NOMO-1 treated with DMSO at 0.1 percent for 48 hours (cell line): ENCODE results near the gene IFFO2.

Experiments used
- DNase-seq: peaks from one replicate; lab custom pipeline; 2025; ENCODE audit not compliant: unreplicated experiment; lab: John Stamatoyannopoulos, UW

The IFFO2 gene

DNA sequence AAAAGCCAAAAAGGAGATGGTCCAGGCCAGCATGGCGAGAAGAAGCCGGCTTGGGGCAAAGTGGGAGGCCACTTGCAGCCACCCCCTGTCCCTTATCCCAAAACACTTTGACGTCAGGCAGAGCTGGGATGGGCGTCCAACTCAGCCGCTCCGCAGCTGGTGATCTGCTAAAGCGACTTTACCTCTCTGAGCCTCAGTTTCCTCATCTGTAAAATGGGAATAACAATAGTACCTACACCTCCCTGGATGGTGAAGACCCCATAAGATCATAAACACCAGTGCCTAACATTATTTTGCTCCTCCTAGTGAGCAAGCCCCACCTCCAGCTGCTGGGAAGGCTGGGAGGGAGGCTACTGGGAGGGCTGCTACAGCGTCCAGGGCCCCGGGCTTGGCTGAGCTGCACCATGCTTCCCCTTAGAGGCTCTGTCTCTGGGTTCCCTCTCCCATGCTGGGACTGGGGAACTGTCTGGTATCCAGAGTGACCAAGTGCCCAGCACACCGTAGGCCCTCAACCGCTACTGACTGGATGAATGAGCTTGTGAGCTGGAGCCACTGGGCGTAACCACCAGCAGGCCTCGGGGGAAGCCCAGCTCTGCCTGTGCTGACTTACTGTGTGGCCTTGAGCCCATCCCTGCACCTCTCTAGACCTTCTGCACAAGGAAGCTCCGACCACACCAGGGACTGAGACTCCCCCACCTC lies 18.3 kb downstream of the IFFO2 start:
- no peak for DNase-seq

- DNase-seq, result no peak
Measured at GRCh38 chr1:18937539-18937938, 18.9 kb downstream of the IFFO2 start.

- DNase-seq, result no peak
Measured at GRCh38 chr1:18936814-18937481, 19.5 kb downstream of the IFFO2 start.

GRCh38 chr1:18936471-18936813 lies 20.0 kb downstream of the IFFO2 start:
- no peak for DNase-seq

- no peak for DNase-seq
Measured at GRCh38 chr1:18934205-18935000, 22.1 kb downstream of the IFFO2 start.

DNA sequence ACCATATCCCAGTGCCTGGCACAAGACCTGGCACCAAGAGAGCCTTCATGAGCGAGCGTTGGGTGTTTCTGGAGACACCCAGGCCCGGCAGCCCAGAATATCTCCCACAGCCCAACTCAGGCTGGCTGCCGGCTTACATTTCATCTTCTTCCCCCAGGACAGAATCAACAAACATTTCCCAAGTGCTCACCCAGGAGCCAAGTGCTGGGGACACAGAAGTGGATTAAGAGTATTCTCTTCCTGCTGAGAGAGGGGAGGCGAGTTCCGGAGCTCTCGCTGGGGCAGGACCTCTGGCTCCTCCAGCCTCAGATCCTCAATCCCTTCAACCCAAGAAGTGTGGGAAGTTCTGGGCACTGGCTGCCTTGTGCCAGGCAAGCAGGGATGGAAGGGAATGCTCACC lies 23.6 kb downstream of the IFFO2 start:
- DNase-seq, result no peak

GRCh38 chr1:18932387-18932786 lies 24.1 kb downstream of the IFFO2 start:
- DNase-seq, result no peak

GRCh38 chr1:18931730-18932129 lies 24.7 kb downstream of the IFFO2 start:
- DNase-seq, result no peak

DNA sequence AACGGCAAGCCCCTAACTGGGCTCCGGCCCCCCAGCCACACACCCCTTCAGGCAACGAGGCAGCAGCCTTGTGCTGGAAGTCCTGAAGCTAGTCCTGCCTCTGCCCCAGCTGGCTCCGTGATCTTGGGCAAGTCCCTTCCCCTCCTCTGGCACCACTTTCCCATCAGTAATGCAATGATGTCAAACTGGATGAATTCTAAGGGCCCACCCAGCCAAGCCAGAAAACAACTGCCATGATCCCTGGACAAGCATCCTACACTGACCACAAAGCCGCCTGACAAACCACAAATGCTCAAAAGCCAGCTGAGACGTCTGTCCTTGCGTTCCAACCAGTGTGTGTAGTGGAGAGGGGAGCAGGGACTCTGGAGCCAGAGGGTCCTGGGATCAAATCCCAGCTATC lies 26.8 kb downstream of the IFFO2 start:
- DNase-seq, result no peak

- DNase-seq, result no peak
Measured at GRCh38 chr1:18928985-18929384, 27.5 kb downstream of the IFFO2 start.

GRCh38 chr1:18928406-18928805 lies 28.1 kb downstream of the IFFO2 start:
- no peak for DNase-seq

DNA sequence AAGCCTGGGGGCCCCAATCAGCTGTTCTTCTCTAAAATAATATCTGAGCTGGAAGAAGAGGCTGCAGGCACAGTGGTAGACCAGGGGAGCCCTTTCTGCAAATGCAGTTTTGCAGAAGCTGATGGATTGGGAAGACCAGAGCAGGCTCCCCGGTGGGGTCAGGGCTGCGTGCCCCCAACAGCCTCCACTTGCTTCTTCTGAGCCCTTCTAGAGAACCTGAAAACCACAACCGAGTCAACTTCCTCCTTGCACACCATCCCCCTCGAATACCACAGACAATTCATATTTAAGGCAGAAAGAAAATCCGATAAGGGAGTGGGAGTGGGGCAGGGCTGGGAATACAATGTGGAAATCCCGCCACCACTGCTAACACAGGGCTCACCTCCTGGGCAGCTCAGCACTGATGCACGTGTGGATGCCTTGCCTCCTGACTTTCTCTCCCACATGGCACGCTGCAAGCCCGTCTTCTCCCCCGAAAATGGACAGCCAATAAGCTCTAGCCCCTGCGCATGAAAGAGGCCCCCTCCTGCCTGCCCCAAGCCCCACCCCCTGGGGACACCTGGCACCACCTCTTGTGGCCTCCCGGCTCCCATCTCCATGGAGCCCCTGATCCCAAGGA lies 28.7 kb downstream of the IFFO2 start:
- DNase-seq, result peak; percentile 77

GRCh38 chr1:18927082-18927653 lies 29.3 kb downstream of the IFFO2 start:
- DNase-seq, result no peak

- DNase-seq, result peak; percentile 90
Measured at GRCh38 chr1:18926315-18927081, 30.0 kb downstream of the IFFO2 start.

DNA sequence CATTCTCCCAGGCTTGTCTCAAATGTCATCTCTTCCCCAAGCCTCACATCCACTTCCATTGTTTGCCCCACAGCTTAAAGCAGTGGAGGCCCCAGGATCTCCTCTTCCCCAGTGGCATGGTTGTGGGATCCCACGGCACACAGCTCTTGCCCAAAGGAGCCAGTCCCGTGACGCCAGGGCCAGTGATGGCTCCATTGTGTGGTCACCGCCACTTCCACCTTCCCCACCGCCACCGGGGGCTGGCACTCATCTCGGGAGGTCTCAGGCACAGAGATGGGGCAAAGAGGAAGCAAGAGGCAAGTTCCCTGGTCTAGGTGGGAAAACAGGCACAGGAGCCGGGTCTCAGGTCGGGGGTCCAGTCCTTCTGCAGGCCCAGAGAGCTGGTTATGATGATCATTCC lies 31.2 kb downstream of the IFFO2 start:
- DNase-seq, result no peak

DNA sequence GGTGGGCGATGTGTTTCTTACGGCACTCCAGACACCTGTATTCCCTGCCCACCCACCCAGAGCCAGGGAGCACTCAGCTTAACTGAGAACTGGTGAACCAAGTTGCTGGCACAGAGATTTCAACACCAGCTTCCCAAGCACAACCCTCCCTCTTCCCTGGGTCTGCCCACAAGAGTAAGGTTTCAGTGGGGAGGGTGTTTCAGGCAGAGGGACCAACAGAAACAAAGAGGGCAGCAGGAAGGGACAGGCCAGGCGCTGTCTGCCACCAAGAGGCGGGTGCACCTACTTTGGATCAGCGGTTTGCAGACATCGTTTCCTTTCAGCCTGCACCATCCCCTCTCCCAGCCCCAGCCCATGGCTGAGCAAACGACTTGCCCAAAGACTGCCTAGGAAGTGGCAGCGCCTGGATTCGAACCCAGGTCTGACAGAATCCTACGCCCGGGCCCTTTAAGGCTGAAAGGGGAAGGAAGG lies 32.2 kb downstream of the IFFO2 start:
- no peak for DNase-seq

DNA sequence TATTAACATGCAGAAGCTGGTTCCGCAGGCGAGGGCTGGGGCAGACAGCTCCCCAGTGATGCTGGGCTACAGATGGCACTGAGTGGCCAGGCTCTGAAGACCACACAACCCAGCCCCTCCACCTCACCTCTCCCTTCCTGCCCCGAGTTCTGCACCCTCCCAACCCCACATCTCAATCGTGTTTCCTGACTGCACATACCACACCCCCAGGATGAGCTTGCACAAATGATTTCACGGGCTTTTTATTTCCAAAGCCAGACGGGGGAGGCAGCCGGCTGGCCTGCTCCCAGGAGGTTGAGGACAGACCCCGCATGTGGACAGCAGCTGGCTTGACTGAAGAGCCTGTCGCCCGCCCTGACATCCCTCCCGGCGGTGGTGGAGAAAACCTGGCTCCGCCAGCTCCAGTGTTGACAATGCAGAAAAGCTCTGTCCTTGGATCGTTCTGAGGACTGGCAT lies 32.7 kb downstream of the IFFO2 start:
- no peak for DNase-seq

GRCh38 chr1:18922848-18923755 lies 33.4 kb downstream of the IFFO2 start:
- no peak for DNase-seq

GRCh38 chr1:18922319-18922726 lies 34.2 kb downstream of the IFFO2 start:
- no peak for DNase-seq
